Islet of Langerhans (tissue), 1 donor: ENCODE results near the gene GRIK1.

Experiments used
- FAIRE-seq: peaks from one replicate; lab custom pipeline; 2011; peaks lifted over from hg19 to GRCh38; lab: Jason Lieb, UNC

GRIK1 gene

GRCh38 chr21:29909571-29909970 lies 30.2 kb downstream of the GRIK1 start:
- FAIRE-seq: no peak

GRCh38 chr21:29904359-29905282 lies 35.2 kb downstream of the GRIK1 start:
- FAIRE-seq: no peak

GRCh38 chr21:29896884-29897283 lies 42.9 kb downstream of the GRIK1 start:
- no peak for FAIRE-seq

GRCh38 chr21:29893687-29894086 lies 46.1 kb downstream of the GRIK1 start:
- no peak for FAIRE-seq

- FAIRE-seq: no peak
These were observed 47.4 kb downstream of the GRIK1 start for GRCh38 chr21:29892379-29892778.

- FAIRE-seq: no peak
These were observed 51.4 kb downstream of the GRIK1 start for GRCh38 chr21:29888437-29888836.

- FAIRE-seq: no peak
These were observed 52.3 kb downstream of the GRIK1 start for GRCh38 chr21:29887313-29888009.

GRCh38 chr21:29885491-29885890 lies 54.3 kb downstream of the GRIK1 start:
- FAIRE-seq: no peak

GRCh38 chr21:29875873-29876272 lies 63.9 kb downstream of the GRIK1 start:
- no peak for FAIRE-seq

- no peak for FAIRE-seq
These were observed 64.6 kb downstream of the GRIK1 start for GRCh38 chr21:29875036-29875716.

GRCh38 chr21:29873908-29874307 lies 65.9 kb downstream of the GRIK1 start:
- no peak for FAIRE-seq

- no peak for FAIRE-seq
These were observed 69.0 kb downstream of the GRIK1 start for GRCh38 chr21:29870814-29871213.

- no peak for FAIRE-seq
These were observed 72.0 kb downstream of the GRIK1 start for GRCh38 chr21:29867796-29868195.

- FAIRE-seq: no peak
These were observed 79.5 kb downstream of the GRIK1 start for GRCh38 chr21:29860346-29860745.

GRCh38 chr21:29857150-29857549 lies 82.6 kb downstream of the GRIK1 start:
- no peak for FAIRE-seq

GRCh38 chr21:29854795-29855194 lies 85.0 kb downstream of the GRIK1 start:
- no peak for FAIRE-seq

GRCh38 chr21:29851611-29852010 lies 88.2 kb downstream of the GRIK1 start:
- FAIRE-seq: no peak

- FAIRE-seq: no peak
These were observed 90.0 kb downstream of the GRIK1 start for GRCh38 chr21:29849735-29850176.

GRCh38 chr21:29843804-29844203 lies 96.0 kb downstream of the GRIK1 start:
- FAIRE-seq: no peak

GRCh38 chr21:29834617-29835016 lies 105.2 kb downstream of the GRIK1 start:
- no peak for FAIRE-seq

GRCh38 chr21:29832217-29832616 lies 107.6 kb downstream of the GRIK1 start:
- FAIRE-seq: no peak

- no peak for FAIRE-seq
These were observed 110.1 kb downstream of the GRIK1 start for GRCh38 chr21:29829564-29830275.
